H1 (cell line): ENCODE results near the gene KCNH6. TPM values are rescaled to one million over a fixed set of nuclear protein-coding genes. Genes with fewer than 3 reads are reported as not detected.

Experiments used
- CTCF ChIA-PET: fragments of 300-600 bp; sonication (Branson Sonifier 250); formaldehyde crosslinking; loops from one replicate; lab custom pipeline; 2021; ENCODE audit not compliant: partially characterized antibody; lab: Charles Lee
- POLR2A ChIA-PET: fragments of 300-600 bp; sonication (Branson Sonifier 250); formaldehyde crosslinking; loops from one replicate; lab custom pipeline; 2021; ENCODE audit warnings: inconsistent platforms; ENCODE audit not compliant: partially characterized antibody; lab: Charles Lee
- DNase-seq, 2 experiments: peaks; one replicate each; pipeline versions ENCODE4 v3.0.0 to v3.0.0-alpha.2; 2010 to 2022; ENCODE audit warnings: low spot score in 2 of 2, low read depth in 1 of 2, mixed read lengths in 1 of 2
- FAIRE-seq: peaks from 2 replicates; lab custom pipeline; 2011; peaks lifted over from hg19 to GRCh38; lab: Jason Lieb, UNC
- H2AFZ ChIP-seq: 2 replicates; pipeline ENCODE4 v1.8.1; 2012; ENCODE audit warnings: low read length, inconsistent platforms
- H2AK5ac ChIP-seq: 2 replicates; pipeline ENCODE4 v1.6.1; 2013; ENCODE audit warnings: low read depth, low read length
- H2BK120ac ChIP-seq: replicated peaks from 2 replicates; pipeline ENCODE3; 2013; ENCODE audit warnings: low read depth, low read length, inconsistent platforms
- H2BK12ac ChIP-seq: 2 replicates; pipeline ENCODE4 v1.6.1; 2013; ENCODE audit warnings: low read depth, low read length
- H2BK15ac ChIP-seq: 2 replicates; pipeline ENCODE4 v1.6.1; 2013; ENCODE audit warnings: low read length
- H2BK20ac ChIP-seq: 2 replicates; pipeline ENCODE4 v1.6.1; 2013; ENCODE audit warnings: low read length
- H2BK5ac ChIP-seq: 2 replicates; pipeline ENCODE4 v1.6.1; 2013; ENCODE audit warnings: low read depth, low read length
- H3K14ac ChIP-seq: 2 replicates; pipeline ENCODE4 v1.6.1; 2013; ENCODE audit warnings: inconsistent platforms; ENCODE audit not compliant: insufficient read length
- H3K18ac ChIP-seq: 2 replicates; pipeline ENCODE4 v1.6.1; 2013; ENCODE audit warnings: low read length; ENCODE audit errors: extremely low read depth
- H3K23ac ChIP-seq: 2 replicates; pipeline ENCODE4 v1.6.1; 2013; ENCODE audit warnings: inconsistent platforms; ENCODE audit not compliant: insufficient read length
- H3K23me2 ChIP-seq: 2 replicates; pipeline ENCODE4 v1.6.1; 2013; ENCODE audit warnings: low read depth, low read length
- H3K27ac ChIP-seq: 2 replicates; pipeline ENCODE4 v1.6.1; 2011; ENCODE audit warnings: low read depth, low read length, inconsistent platforms
- H3K27me3 ChIP-seq, 4 experiments: replicated peaks in 1 of 4; 1 replicate in 1 of 4; 2 replicates in 3 of 4; pipeline versions ENCODE4 v1.6.1 to v1.8.1; 2011 to 2013; ENCODE audit warnings: low read length in 3 of 4, mild to moderate bottlenecking in 3 of 4, inconsistent platforms in 2 of 4, mixed read lengths in 2 of 4, moderate library complexity in 1 of 4; ENCODE audit not compliant: control insufficient read depth in 3 of 4, insufficient read depth in 3 of 4; ENCODE audit errors: extremely low read depth in 1 of 4
- H3K36me3 ChIP-seq, 4 experiments: 2 replicates each; pipeline versions ENCODE4 v1.6.1 to v1.8.1; 2011 to 2013; ENCODE audit warnings: mild to moderate bottlenecking in 4 of 4, low read length in 3 of 4, moderate library complexity in 2 of 4, control low read depth in 1 of 4, inconsistent platforms in 1 of 4; ENCODE audit not compliant: insufficient read depth in 4 of 4, control insufficient read depth in 2 of 4
- H3K4ac ChIP-seq: replicated peaks from 2 replicates; pipeline ENCODE3; 2013; ENCODE audit warnings: low read length, low read depth, mixed read lengths, inconsistent platforms; ENCODE audit not compliant: insufficient read length
- H3K4me1 ChIP-seq, 4 experiments: replicated peaks in 1 of 4; 1 replicate in 1 of 4; 2 replicates in 3 of 4; pipeline versions ENCODE4 v1.6.1 to v1.8.1; 2011 to 2013; ENCODE audit warnings: low read length in 3 of 4, inconsistent platforms in 2 of 4, mixed read lengths in 1 of 4; ENCODE audit not compliant: insufficient read depth in 4 of 4, control insufficient read depth in 3 of 4
- H3K4me2 ChIP-seq, 2 experiments: 2 replicates each; pipeline versions ENCODE4 v1.6.1 to v1.8.1; 2011 to 2013; ENCODE audit warnings: low read depth in 2 of 2, low read length in 2 of 2, control low read depth in 1 of 2, inconsistent platforms in 1 of 2, mild to moderate bottlenecking in 1 of 2; ENCODE audit not compliant: insufficient read depth in 1 of 2
- H3K4me3 ChIP-seq, 4 experiments: fragments of 200-600, 300-600 bp in 1 of 4; sonication (generic), shearing (Covaris generic), sonication (Bioruptor Twin) in 1 of 4; 2 replicates each; pipeline versions ENCODE4 v1.5.1 to v1.8.1; 2011 to 2016; ENCODE audit warnings: low read length in 4 of 4, low read depth in 3 of 4, control low read depth in 2 of 4, inconsistent platforms in 2 of 4, mild to moderate bottlenecking in 2 of 4, mixed read lengths in 1 of 4, moderate library complexity in 1 of 4; ENCODE audit not compliant: insufficient read depth in 2 of 4; ENCODE audit errors: extremely low read depth in 1 of 4
- H3K56ac ChIP-seq: replicated peaks from 2 replicates; pipeline ENCODE3; 2013; ENCODE audit warnings: low read depth, mild to moderate bottlenecking, mixed read lengths, low read length, inconsistent platforms; ENCODE audit not compliant: insufficient read length
- H3K79me1 ChIP-seq: 2 replicates; pipeline ENCODE4 v1.6.1; 2013; ENCODE audit warnings: low read depth, low read length, control low read depth
- H3K79me2 ChIP-seq, 2 experiments: 2 replicates each; pipeline versions ENCODE4 v1.6.1 to v1.8.1; 2012 to 2013; ENCODE audit warnings: low read length in 2 of 2, mild to moderate bottlenecking in 2 of 2, inconsistent platforms in 1 of 2; ENCODE audit not compliant: insufficient read depth in 2 of 2, control insufficient read depth in 1 of 2
- H3K9ac ChIP-seq, 4 experiments: replicated peaks in 1 of 4; 1 replicate in 1 of 4; 2 replicates in 3 of 4; pipeline versions ENCODE4 v1.6.1 to v1.8.1; 2011 to 2013; ENCODE audit warnings: low read depth in 3 of 4, low read length in 3 of 4, control low read depth in 2 of 4, mild to moderate bottlenecking in 2 of 4, moderate library complexity in 2 of 4, inconsistent platforms in 1 of 4; ENCODE audit errors: extremely low read depth in 1 of 4
- H3K9me3 ChIP-seq, 2 experiments: 2 replicates each; pipeline versions ENCODE4 v1.6.1 to v1.8.1; 2012 to 2013; ENCODE audit warnings: mild to moderate bottlenecking in 2 of 2, moderate library complexity in 2 of 2, control low read depth in 1 of 2, inconsistent platforms in 1 of 2, low read depth in 1 of 2, low read length in 1 of 2, mixed read lengths in 1 of 2; ENCODE audit not compliant: insufficient read depth in 2 of 2
- H4K20me1 ChIP-seq, 2 experiments: replicated peaks in 1 of 2; 2 replicates each; pipeline versions ENCODE3 to v1.8.1; 2011 to 2013; ENCODE audit warnings: inconsistent platforms in 2 of 2, low read length in 2 of 2, mild to moderate bottlenecking in 1 of 2; ENCODE audit not compliant: insufficient read depth in 2 of 2, control insufficient read depth in 1 of 2
- H4K5ac ChIP-seq: 2 replicates; pipeline ENCODE4 v1.6.1; 2013; ENCODE audit warnings: low read length, low read depth, mixed read lengths, inconsistent platforms; ENCODE audit not compliant: insufficient read length
- H4K8ac ChIP-seq: 2 replicates; pipeline ENCODE4 v1.8.0; 2013; ENCODE audit warnings: mild to moderate bottlenecking, moderate library complexity, low read length, inconsistent platforms; ENCODE audit not compliant: insufficient read depth; ENCODE audit errors: extremely low read depth
- H4K91ac ChIP-seq: replicated peaks from 2 replicates; pipeline ENCODE3; 2013; ENCODE audit warnings: low read length, mixed read lengths, inconsistent platforms; ENCODE audit not compliant: insufficient read length
- SIX5 ChIP-seq: IDR thresholded peaks from 2 replicates; pipeline ENCODE4 v1.6.1; 2011; ENCODE audit warnings: mild to moderate bottlenecking, low read depth, low read length
- SP2 ChIP-seq: IDR thresholded peaks from 2 replicates; pipeline ENCODE4 v1.6.1; 2012; ENCODE audit warnings: mild to moderate bottlenecking, low read length, inconsistent platforms
- WGBS, 2 experiments: shearing (Covaris generic) in 1 of 2; methylation state at CpG; one replicate each; pipeline versions ENCODE4 v1.1.6 to v1.1.7; 2013 to 2015; ENCODE audit warnings: low lambda C conversion rate in 2 of 2, mixed read lengths in 2 of 2, inconsistent platforms in 1 of 2, low coverage in 1 of 2, missing lambda C conversion rate in 1 of 2; ENCODE audit not compliant: insufficient replicate concordance in 2 of 2, insufficient coverage in 1 of 2, insufficient read length in 1 of 2; ENCODE audit errors: extremely low coverage in 1 of 2, missing lambda C conversion rate in 1 of 2; 5-methylcytosine and 5-hydroxymethylcytosine counted together
- polyA plus RNA-seq, 7 experiments: library from polyadenylated mRNA; depleted of rRNA in 3 of 7; stranded (reverse) in 5 of 7; unstranded in 2 of 7; fragments of >200 nt in 5 of 7; fragments of 200-250 nt in 2 of 7; gene quantifications; 1 replicate in 5 of 7; 2 replicates in 1 of 7; 4 replicates in 1 of 7; pipeline versions ENCODE4 v1.2.1 to v1.2.3, GENCODE V29; 2011 to 2013; ENCODE audit warnings: missing spikeins in 2 of 7, mixed read lengths in 2 of 7
- total RNA-seq: library from RNA; stranded (reverse); fragmentation: NEBNext Ultra II Directional; extraction: Animal tissue kit (Norgen Biotek cat#: 25700); gene quantifications from 2 replicates; pipeline ENCODE4 v1.2.1, GENCODE V29; 2021
- TF ChIP-seq, protein P1 (sequence below), 3 experiments: IDR thresholded peaks; 1 replicate in 2 of 3; 2 replicates in 1 of 3; pipeline versions ENCODE4 v1.5.1 to v1.6.1; 2011; ENCODE audit warnings: low read length in 3 of 3, mild to moderate bottlenecking in 3 of 3, inconsistent platforms in 2 of 3, low read depth in 1 of 3, moderate library complexity in 1 of 3; ENCODE audit not compliant: insufficient read depth in 1 of 3; ENCODE audit errors: control extremely low read depth in 1 of 3

The KCNH6 gene
- total and polyA plus RNA-seq, 2 of the 8 experiments (the other 6 are each of a cell fraction or from before 2014, with no cell fraction given): 1.8 to 3.6 TPM

DNA sequence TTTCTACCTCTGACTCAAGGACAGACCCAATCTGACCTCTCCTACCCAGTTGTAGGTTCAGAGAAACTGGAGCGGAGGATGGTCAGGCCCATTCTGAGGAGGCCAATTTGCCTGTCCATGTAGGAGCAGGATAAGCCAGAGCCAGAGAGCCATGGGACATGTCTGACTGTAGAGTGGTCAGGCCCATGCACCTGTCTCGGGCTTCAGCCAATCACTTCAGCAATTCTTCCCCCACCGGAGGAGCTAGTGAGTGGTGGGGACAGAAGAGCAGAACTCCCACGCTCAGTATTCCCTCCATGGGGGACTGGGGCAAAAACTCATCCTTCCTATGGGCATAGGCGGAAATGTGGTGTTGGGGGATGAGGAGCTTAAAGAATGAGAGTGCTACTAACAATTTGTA is 41.4 kb downstream of the KCNH6 start:
- no peak overlapping the region for H2AK5ac ChIP-seq
- no peak for DNase-seq
- no peak overlapping the region for H3K27ac ChIP-seq
- TF ChIP-seq, protein P1, sequence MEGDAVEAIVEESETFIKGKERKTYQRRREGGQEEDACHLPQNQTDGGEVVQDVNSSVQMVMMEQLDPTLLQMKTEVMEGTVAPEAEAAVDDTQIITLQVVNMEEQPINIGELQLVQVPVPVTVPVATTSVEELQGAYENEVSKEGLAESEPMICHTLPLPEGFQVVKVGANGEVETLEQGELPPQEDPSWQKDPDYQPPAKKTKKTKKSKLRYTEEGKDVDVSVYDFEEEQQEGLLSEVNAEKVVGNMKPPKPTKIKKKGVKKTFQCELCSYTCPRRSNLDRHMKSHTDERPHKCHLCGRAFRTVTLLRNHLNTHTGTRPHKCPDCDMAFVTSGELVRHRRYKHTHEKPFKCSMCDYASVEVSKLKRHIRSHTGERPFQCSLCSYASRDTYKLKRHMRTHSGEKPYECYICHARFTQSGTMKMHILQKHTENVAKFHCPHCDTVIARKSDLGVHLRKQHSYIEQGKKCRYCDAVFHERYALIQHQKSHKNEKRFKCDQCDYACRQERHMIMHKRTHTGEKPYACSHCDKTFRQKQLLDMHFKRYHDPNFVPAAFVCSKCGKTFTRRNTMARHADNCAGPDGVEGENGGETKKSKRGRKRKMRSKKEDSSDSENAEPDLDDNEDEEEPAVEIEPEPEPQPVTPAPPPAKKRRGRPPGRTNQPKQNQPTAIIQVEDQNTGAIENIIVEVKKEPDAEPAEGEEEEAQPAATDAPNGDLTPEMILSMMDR (IDR thresholded peaks at IDR 0.05; ENCODE audit: control extremely low read depth in 1 of 3, insufficient read depth in 1 of 3, low read depth in 1 of 3, low read length in 3 of 3): peak in 1 of 3 experiments; percentile 19; a peak in 1 of 4 replicates
- no peak for TF ChIP-seq SIX5
- no peak for TF ChIP-seq SP2
- H2BK12ac ChIP-seq: no peak overlapping the region
- H3K36me3 ChIP-seq: no peaks in the 10 kb centered on the region
- no peak overlapping the region for H3K14ac ChIP-seq
- H3K23ac ChIP-seq: no peak overlapping the region
- no peak overlapping the region for H3K18ac ChIP-seq
- H3K56ac ChIP-seq: no peak overlapping the region
- no peak overlapping the region for H3K4ac ChIP-seq
- no peak overlapping the region for H2BK120ac ChIP-seq
- H2BK15ac ChIP-seq: no peak overlapping the region
- H3K4me2 ChIP-seq: no peak overlapping the region
- H3K27me3 ChIP-seq: no peaks in the 10 kb centered on the region
- no peaks in the 10 kb centered on the region for H3K4me1 ChIP-seq
- no peak overlapping the region for H3K4me3 ChIP-seq
- POLR2A ChIA-PET: interaction anchor here (1.3 kb wide), 1 partner anchor 14 kb away, joined by 5 read pairs; no protein-coding TSS in a partner anchor
- no peak for FAIRE-seq
- no peak overlapping the region for H2BK20ac ChIP-seq
- H2BK5ac ChIP-seq: no peak overlapping the region
- H3K9ac ChIP-seq: no peak overlapping the region
- H3K23me2 ChIP-seq: no peaks in the 10 kb centered on the region
- no peak overlapping the region for H2AFZ ChIP-seq
- peaks cover 4 to 7% of the 10 kb centered on the region in 2 experiments for H4K20me1 ChIP-seq
- no peaks in the 10 kb centered on the region for H3K9me3 ChIP-seq
- H3K79me1 ChIP-seq: peaks cover 8% of the 10 kb centered on the region
- H3K79me2 ChIP-seq: peaks cover 0 to 69% of the 10 kb centered on the region in 2 experiments; a peak in 2 of 4 replicates
- no peak overlapping the region for H4K8ac ChIP-seq
- H4K91ac ChIP-seq: no peak overlapping the region
- CTCF ChIA-PET: interaction anchor here (0.6 to 1.3 kb wide), 10 partner anchors 9 to 738 kb away, joined by 3 to 6 read pairs (median 4); no protein-coding TSS in a partner anchor
- H4K5ac ChIP-seq: no peak overlapping the region
- 90% methylated on average over 5 of the region's 5 CpGs; no CpG with 5 or more reads in 1 of the 2 experiments for WGBS, 2 experiments
